ENCODE results near the gene SLC30A2. TPM values are rescaled to one million over a fixed set of nuclear protein-coding genes. Genes with fewer than 3 reads are reported as not detected.

Gene SLC30A2
- total RNA-seq, 1 donor from 2014 or later = not detected

DNA sequence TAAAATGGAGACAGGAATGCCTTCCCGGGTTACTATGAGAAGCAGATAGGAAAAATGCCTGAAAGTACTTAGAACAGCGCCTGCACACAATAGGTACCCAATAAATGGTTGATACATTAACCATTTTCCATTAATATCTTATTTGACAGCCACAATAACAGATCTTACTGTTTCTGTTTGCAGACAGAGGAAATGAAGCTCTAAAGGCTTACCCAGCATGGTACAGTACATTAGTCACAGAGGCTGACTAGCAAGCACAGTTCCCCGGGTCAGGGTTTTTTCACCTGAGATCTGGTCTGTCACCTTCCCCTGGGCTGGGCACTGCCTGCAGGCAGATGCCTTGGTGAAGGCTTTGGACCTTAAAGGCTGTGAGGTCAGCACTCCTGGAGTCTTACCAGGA lies 18.6 kb upstream of the SLC30A2 start:
- TF ChIP-seq, protein P1, sequence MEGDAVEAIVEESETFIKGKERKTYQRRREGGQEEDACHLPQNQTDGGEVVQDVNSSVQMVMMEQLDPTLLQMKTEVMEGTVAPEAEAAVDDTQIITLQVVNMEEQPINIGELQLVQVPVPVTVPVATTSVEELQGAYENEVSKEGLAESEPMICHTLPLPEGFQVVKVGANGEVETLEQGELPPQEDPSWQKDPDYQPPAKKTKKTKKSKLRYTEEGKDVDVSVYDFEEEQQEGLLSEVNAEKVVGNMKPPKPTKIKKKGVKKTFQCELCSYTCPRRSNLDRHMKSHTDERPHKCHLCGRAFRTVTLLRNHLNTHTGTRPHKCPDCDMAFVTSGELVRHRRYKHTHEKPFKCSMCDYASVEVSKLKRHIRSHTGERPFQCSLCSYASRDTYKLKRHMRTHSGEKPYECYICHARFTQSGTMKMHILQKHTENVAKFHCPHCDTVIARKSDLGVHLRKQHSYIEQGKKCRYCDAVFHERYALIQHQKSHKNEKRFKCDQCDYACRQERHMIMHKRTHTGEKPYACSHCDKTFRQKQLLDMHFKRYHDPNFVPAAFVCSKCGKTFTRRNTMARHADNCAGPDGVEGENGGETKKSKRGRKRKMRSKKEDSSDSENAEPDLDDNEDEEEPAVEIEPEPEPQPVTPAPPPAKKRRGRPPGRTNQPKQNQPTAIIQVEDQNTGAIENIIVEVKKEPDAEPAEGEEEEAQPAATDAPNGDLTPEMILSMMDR (IDR thresholded peaks at IDR 0.05) = no peak
- H3K27me3 Mint-ChIP-seq (ENCODE audit: unreplicated experiment) = peaks cover 20% of the 10 kb centered on the region
- H3K9me3 Mint-ChIP-seq (ENCODE audit: unreplicated experiment) = no peaks in the 10 kb centered on the region
- H3K4me1 Mint-ChIP-seq (ENCODE audit: unreplicated experiment) = no peaks in the 10 kb centered on the region
- no peak overlapping the region for H3K27ac Mint-ChIP-seq (ENCODE audit: unreplicated experiment)
- no peaks in the 10 kb centered on the region for H3K36me3 Mint-ChIP-seq (ENCODE audit: unreplicated experiment)
- no peak overlapping the region for H3K4me3 Mint-ChIP-seq (ENCODE audit: unreplicated experiment)
- DNase-seq (ENCODE audit: extremely low spot score, unreplicated experiment) = no peak

DNA sequence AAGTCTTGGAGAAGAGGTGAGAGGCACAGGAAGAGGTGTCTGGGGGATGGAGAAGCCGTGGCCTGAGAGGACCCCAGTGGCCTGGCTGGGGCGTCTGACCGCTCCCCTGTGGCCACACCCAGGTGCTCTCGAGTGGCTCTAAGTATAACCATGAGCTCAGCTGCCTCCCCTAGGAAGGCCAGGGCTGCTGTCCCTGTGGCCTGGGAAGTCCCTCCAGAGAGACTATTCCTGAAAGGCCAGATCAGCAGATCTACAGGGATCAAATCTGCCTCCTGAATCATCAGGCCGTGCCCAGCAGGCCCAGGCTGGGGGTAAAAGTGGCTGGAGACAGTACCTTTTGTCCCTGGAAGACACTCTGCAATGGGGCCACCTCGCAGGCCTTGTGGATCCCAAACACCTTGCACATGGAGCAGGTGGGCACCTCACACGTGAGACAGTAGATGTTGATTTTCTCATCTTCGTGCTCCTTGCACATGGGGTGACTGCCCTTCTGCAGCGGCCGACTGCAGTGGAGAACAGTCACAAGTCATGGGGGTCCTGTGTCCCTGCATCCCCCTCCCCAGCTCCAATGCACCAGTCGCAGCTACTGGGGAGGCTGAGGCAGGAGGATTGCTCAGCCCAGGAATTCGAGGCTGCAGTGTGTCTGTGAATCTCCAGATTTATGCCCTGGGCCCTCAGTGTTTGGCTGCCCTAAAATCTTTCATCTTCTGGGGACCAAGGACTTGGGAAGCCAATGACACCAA lies 15.1 kb upstream of the SLC30A2 start:
- DNase-seq (ENCODE audit: extremely low spot score, unreplicated experiment) = no peak
- Mint-ChIP-seq H3K27me3 (ENCODE audit: unreplicated experiment) (peaks cover 36% of the 10 kb centered on the region), H3K9me3 (ENCODE audit: unreplicated experiment) (no peaks in the 10 kb centered on the region), H3K27ac (ENCODE audit: unreplicated experiment) (no peak overlapping the region), H3K4me3 (ENCODE audit: unreplicated experiment) (no peak overlapping the region), H3K36me3 (ENCODE audit: unreplicated experiment) (no peaks in the 10 kb centered on the region), H3K4me1 (ENCODE audit: unreplicated experiment) (no peaks in the 10 kb centered on the region)
- TF ChIP-seq, protein P1 (IDR thresholded peaks at IDR 0.05) = no peak

DNA sequence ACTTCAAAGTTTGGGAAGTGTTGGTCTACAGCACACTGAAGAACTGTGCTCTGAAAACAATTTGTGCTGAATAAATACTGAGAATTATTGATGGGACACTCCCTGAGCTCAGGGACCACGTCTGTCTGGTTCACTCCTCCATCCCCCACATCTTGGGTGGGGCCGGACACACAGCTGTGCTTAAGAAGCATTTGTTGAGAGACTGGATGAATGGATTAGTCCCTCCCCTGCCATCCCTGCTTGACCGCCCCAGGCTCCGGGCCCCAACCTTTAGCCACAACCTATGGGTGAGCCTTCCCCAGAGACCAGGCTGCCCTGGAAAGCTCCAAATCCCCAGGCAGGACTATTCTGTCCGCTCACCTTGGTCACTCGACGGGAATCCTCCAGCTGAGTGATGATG lies 14.0 kb upstream of the SLC30A2 start:
- H3K4me3 Mint-ChIP-seq (ENCODE audit: unreplicated experiment) = no peak overlapping the region

DNA sequence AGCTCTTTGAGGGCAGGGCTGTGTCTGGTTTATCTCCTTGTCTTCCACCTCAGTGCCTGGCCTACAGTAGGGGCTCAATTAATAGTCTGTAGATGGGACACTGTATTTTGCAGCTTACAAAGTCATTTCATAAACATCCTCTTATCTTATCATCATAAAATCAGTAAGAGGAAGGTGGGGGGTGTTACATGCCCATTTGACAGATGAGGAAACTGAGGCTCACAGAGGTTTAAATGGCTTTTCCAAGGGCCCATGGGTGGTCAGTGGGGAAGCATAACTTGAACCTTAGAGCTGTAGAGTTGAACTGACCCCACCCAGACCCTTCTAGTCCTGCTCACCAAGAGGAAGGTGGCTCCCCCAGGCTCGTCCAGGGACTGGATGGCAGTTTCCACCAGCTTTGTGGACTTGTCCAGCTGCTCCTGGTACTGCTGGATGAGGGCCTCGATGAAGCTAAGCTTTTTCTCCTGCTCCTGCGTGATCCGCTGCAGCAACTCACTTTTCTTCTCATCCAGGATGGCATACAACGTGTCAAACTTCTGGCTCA lies 12.2 kb upstream of the SLC30A2 start:
- TF ChIP-seq, protein P1 (IDR thresholded peaks at IDR 0.05) = no peak
- H3K4me1 Mint-ChIP-seq (ENCODE audit: unreplicated experiment) = no peaks in the 10 kb centered on the region
- H3K4me3 Mint-ChIP-seq (ENCODE audit: unreplicated experiment) = no peak overlapping the region
- no peaks in the 10 kb centered on the region for H3K36me3 Mint-ChIP-seq (ENCODE audit: unreplicated experiment)
- no peak for DNase-seq (ENCODE audit: extremely low spot score, unreplicated experiment)
- H3K27me3 Mint-ChIP-seq (ENCODE audit: unreplicated experiment) = peaks cover 52% of the 10 kb centered on the region
- H3K9me3 Mint-ChIP-seq (ENCODE audit: unreplicated experiment) = no peaks in the 10 kb centered on the region
- no peak overlapping the region for H3K27ac Mint-ChIP-seq (ENCODE audit: unreplicated experiment)

More for the DNA sequence above, 14.0 kb upstream of the SLC30A2 start:
- Mint-ChIP-seq H3K9me3 (ENCODE audit: unreplicated experiment) (no peaks in the 10 kb centered on the region), H3K4me1 (ENCODE audit: unreplicated experiment) (no peaks in the 10 kb centered on the region), H3K27ac (ENCODE audit: unreplicated experiment) (no peak overlapping the region), H3K36me3 (ENCODE audit: unreplicated experiment) (no peaks in the 10 kb centered on the region), H3K27me3 (ENCODE audit: unreplicated experiment) (peaks cover 40% of the 10 kb centered on the region)
- TF ChIP-seq, protein P1 (IDR thresholded peaks at IDR 0.05) = no peak
- no peak for DNase-seq (ENCODE audit: extremely low spot score, unreplicated experiment)

DNA sequence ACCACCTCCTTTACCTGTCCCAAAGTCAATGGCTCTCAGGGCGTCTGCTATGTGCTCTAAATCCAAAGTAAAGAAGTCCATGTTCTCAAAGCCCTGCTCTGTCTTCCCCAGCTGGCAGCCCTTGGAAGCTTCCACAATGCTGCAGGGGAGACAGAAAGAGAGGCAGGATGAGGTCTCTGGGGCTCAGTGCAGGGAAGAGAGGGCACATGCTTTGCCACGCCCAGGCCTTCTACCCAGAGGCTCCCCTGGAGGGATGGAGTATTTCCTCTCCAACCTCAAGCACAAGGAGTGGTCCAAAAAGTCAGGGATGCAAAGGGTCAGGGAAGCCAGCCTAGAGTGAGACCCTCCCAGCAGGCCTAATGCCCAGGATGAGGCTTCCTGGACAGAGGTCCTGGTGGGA lies 11.3 kb upstream of the SLC30A2 start:
- Mint-ChIP-seq H3K36me3 (ENCODE audit: unreplicated experiment) (no peaks in the 10 kb centered on the region), H3K4me1 (ENCODE audit: unreplicated experiment) (no peaks in the 10 kb centered on the region)

More for the DNA sequence above, 11.3 kb upstream of the SLC30A2 start:
- Mint-ChIP-seq H3K9me3 (ENCODE audit: unreplicated experiment) (no peaks in the 10 kb centered on the region), H3K4me3 (ENCODE audit: unreplicated experiment) (no peak overlapping the region), H3K27ac (ENCODE audit: unreplicated experiment) (no peak overlapping the region), H3K27me3 (ENCODE audit: unreplicated experiment) (peaks cover 51% of the 10 kb centered on the region)
- TF ChIP-seq, protein P1 (IDR thresholded peaks at IDR 0.05) = no peak
- no peak for DNase-seq (ENCODE audit: extremely low spot score, unreplicated experiment)

All from osteocyte (in vitro differentiated cells).